DOHH2 (cell line): ENCODE measurements around the gene WWOX.

ENCODE experiments used
- CTCF ChIP-seq: fragments of 200-600 bp; sonication (generic); IDR thresholded peaks from one replicate; pipeline ENCODE4 v1.5.1; 2014; ENCODE audit warnings: antibody characterized with exemption, mild to moderate bottlenecking, low read depth, low read length; ENCODE audit not compliant: poor library complexity, severe bottlenecking
- EZH2phosphoT487 ChIP-seq: fragments of 200-600 bp; sonication (generic); IDR thresholded peaks from 2 replicates; pipeline ENCODE4 v1.6.1; 2017; ENCODE audit warnings: borderline replicate concordance, mild to moderate bottlenecking, antibody characterized with exemption, low read length, moderate library complexity, mixed read lengths

- TF ChIP-seq CTCF (no peak), EZH2phosphoT487 (no peak)
These were observed 370.3 kb downstream of the WWOX start for GRCh38 chr16:78469787-78470186.
